Ureter (tissue), 1 donor: ENCODE results near the gene MAPKAPK5. TPM values are rescaled to one million over a fixed set of nuclear protein-coding genes. Genes with fewer than 3 reads are reported as not detected.
"Not testable (repeated sequence)": the region's sequence is repeated elsewhere in the genome, so short reads cannot be mapped to it uniquely, and the experiment has no call there.

ENCODE experiments used
- DNase-seq: peaks from one replicate; pipeline ENCODE4 v3.0.0-alpha.2; 2020; ENCODE audit warnings: low spot score
- total RNA-seq: library from RNA; stranded (reverse); gene quantifications from one replicate; pipeline ENCODE4 v1.2.4, GENCODE V29; 2023
- donor health status: DM: yes; HTN: yes; CAD: no.

The MAPKAPK5 gene
- total RNA-seq, 1 donor from 2014 or later, result 68.3 TPM

DNA sequence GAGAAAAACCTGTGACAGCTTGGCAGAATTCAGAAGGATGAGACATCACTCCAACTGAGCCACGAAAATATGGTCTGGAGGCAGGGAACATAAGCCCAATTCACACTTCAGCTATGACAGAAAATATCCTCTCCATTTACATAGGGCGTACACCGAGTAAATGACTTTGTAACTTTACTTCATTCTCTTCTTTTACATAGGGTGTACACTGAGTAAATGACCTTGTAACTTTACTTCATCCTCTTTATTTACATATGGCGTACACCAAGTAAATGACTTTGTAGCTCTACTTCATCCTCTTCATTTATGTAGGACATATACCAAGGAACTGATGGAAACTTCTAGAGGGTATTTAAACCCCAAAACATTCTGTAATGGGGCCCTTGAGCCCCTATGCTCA lies 14.1 kb upstream of the MAPKAPK5 start:
- DNase-seq, result no peak

DNA sequence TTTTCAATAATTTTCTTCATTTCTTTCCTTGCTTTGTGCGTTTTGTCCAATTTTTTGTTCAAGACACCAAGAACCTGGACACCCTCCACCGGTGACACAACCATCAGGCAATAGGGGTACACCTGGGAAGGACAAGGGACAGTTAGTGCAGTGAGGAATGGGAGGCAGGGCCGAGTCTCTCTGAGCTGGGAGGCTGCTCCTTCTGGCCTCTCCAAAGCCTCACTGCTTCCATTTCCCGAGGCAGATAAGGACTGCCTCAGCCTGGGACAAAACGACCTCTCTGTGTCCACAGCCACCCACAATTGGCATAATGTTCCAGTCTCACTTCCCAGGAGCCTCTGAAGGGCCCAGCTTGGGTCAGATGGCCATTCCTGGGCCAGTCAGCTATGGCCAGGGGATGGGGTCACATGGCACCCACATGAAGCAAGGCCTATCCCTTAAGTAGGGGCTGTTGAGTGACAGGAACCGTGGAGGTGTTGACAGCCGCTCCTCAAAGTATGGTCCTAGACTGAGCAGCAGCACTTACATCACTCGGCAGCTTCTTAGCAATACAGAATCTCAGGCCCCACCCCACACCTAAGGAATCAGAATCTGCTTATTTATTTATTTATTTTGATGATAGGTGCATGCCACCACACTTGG lies 13.6 kb upstream of the MAPKAPK5 start:
- no peak for DNase-seq

DNA sequence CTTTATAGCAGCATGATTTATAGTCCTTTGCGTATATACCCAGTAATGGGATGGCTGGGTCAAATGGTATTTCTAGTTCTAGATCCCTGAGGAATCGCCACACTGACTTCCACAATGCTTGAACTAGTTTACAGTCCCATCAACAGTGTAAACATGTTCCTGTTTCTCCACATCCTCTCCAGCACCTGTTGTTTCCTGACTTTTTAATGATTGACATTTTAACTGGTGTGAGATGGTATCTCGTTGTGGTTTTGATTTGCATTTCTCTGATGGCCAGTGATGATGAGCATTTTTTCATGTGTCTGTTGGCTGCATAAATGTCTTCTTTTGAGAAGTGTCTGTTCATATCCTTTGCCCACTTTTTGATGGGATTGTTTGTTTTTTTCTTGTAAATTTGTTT lies 12.4 kb upstream of the MAPKAPK5 start:
- not testable (repeated sequence) for DNase-seq

DNA sequence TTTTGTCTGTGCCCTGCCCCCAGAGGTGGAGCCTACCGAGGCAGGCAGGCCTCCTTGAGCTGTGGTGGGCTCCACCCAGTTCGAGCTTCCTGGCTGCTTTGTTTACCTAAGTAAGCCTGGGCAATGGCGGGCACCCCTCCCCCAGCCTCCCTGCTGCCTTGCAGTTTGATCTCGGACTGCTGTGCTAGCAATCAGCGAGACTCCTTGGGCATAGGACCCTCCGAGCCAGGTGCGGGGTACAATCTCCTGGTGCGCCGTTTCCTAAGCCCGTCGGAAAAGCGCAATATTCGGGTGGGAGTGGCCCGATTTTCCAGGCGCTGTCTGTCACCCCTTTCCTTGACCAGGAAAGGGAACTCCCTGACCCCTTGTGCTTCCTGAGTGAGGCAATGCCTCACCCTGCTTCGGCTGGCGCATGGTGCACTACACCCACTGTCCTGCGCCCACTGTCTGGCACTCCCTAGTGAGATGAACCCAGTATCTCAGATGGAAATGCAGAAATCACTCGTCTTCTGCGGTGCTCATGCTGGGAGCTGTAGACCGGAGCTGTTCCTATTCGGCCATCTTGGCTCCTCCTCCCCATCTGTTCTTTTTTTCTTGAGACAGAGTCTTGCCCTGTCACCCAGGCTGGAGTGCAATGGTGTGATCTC lies 7.2 kb upstream of the MAPKAPK5 start:
- not testable (repeated sequence) for DNase-seq

DNA sequence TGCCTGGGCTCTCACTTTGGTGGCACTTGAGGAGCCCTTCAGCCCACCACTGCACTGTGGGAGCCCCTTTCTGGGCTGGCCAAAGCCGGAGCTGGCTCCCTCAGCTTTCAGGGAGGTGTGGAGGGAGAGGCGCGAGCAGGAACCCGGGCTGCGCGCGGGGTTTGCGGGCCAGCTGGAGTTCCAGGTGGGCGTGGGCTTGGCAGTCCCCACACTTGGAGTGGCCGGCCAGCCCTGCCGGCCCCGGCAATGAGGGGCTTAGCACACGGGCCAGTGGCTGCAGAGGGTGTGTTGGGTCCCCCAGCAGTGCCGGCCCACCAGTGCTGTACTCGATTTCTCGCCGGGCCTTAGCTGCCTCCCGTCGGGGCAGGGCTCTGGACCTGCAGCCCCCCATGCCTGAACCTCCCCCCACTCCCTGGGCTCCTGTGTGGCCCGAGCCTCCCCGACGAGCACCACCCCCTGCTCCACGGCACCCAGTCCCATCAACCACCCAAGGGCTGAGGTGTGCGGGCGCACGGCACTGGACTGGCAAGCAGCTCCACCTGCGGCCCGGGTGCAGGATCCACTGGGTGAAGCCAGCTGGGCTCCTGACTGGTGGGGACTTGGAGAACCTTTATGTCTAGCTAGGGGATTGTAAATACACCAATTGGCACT lies 6.4 kb upstream of the MAPKAPK5 start:
- DNase-seq, result not testable (repeated sequence)

DNA sequence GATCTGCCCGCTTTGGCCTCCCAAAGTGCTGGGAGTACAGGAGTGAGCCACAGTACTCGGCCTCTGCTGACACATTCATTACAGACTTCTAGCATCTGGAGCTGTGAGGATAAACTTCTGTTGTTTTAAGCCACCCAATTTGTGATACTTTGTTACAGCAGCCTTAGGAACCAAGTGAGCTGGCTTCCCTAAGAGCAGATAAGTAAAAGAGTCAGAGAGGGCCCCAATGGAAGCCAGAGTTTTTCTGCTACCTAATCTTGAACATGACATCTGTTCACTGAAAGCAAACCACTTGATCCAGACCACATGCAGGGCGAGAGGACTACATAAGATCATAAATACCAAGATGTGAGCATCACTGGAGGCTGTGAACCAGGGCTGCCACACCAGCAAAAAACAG lies 3.7 kb upstream of the MAPKAPK5 start:
- no peak for DNase-seq

DNA sequence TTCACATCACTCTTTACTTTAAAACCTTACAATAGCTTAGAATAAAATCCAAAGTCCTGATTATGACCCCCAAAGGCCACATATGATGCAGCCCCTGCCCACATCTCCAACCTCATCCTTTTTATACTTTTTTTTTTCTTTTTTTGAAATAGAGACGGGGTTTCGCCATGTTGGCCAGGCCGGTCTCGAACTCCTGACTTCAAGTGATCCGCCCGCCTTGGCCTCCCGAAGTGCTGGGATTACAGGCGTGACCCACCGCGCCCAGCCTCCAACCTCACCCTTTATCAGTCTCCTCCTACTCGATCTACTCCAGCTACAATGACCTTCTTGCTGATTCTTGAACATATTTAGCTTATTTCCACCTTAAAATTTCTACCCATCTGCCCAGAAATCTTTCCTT lies 1.2 kb upstream of the MAPKAPK5 start:
- no peak for DNase-seq

DNA sequence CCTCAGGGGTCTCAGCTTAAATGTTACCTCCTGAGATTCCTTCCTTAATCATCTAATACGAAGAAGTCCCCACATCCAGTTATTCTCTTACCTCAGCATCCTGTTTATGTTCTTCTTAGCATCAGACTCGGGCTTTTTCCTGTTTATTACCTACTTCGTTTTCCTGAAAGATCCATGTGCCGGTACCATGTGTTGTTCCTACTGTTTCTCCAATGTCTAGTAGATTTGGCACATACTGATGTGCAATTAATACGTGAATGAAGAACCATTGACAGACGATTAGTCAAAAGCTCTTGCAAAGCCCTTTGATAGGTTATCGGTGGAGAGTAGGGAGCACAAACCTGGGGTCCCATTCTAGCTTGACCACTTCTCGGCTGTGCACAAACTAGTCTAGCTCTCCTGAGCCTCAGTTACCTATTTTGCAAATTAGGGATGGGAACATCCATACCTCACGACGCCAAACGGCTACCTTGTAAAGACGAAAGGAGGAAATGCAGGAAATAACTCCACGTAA lies 735 bp upstream of the MAPKAPK5 start:
- no peak for DNase-seq

DNA sequence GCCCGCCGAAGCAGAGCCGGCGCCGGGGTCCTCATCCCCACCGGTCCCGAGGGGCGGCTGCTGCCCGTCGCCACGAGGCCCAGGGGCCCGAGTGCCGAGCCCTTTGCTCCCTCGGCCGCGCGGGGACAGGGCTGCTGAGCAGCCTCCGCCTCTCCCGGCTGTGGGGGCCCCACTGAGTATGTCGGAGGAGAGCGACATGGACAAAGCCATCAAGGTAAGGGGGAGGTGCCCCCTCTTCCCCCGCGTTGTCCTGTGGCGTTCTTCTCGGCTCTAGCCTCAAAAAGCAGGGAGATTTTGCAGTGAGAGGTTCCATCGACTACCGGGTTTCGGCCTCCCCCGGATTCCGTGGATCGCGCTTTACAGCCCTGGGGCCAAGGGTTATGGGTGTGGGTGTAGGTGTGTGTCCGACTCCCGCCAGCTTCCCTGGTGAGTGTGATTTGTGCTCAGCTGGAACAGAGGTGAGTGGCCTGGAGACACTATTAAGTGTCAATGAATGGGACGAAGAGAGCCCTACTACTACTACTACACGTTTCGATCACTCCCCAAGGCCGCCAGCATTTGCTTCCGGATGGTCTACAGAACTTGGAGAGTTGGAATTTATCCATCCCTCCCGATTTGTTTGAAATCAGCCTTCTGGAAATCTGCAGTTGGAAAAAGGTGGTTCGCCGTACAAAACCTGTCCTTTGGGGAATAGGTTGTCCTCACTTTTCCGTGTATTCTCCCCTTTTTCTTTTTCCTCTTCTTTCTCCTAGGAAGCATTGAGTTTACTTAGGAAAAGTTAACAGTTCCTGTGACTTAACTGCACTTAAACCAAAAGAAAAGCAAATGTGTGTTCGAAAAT lies 748 bp downstream of the MAPKAPK5 start:
- no peak for DNase-seq

DNA sequence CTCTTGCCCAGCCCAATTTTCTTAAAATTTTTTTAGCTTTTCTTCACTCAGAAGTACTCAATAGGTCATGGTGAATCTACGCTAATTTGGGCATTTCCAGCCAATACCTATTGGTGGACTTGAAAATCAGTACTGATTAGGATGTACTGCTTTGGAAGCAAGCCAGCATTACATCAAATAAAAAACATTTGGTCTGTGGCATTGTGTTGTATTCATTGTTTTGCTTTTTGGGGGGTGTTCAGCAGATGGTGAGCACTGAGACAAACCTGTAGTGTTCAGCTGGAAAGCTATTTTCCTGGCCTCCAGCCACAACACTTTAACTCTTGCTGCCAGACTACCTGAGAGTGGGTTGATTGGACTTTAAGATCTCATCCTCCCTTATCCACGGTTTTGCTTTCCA lies 4.0 kb downstream of the MAPKAPK5 start:
- DNase-seq, result no peak

DNA sequence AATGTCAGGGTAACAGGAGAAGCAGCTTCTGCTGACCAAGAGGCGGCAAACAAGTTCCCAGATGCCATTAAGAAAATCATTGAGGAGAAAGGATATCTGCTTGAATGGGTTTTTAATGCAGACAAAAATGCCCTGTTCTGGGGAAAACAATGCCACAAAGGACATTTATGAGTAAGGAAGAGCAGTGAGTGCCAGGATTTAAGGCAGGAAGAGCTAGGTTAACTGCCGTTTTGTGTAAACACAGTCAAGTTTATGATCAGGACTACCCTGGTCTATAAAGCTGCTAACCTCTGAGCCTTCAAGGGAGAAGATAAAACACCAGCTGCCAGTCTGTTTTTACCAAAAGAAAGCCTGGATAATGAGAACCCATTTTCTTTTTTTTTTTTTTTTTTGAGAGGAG lies 8.5 kb downstream of the MAPKAPK5 start:
- no peak for DNase-seq

DNA sequence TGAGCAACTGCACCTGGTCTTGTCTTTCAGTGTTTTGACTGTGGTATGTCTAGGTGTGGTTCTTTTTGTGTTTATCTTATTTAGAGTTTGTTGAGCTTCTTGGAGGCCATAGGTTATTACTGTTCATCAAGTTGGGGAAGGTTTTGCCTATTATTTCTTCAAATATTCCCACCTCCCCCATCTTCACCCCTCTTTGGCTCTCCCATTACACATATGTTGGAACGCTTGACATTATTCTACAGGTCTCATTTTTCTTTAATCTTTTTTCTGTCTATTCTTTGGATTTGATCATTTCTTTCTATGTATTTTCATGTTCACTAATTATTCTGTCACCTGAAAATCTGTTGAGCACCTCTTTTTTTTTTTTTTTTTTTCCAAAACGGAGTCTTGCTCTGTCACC lies 16.2 kb downstream of the MAPKAPK5 start:
- no peak for DNase-seq

DNA sequence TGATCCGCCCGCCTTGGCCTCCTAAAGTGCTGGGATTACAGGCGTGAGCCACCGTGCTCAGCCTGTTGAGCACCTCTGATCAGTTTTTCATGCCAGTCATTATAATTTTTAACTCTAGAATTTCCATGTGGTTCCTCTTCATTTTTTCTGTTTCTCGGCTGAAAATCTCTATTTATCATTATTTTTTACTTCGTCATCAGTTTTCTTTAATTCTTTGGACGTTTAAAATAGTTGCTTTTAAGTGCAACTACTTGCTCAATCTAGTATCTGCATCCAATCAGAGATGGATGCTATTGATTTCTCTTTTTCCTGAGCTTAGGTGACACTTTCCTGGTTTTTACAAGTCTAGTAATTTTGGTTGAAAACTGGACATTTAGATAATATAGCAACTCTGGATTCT lies 16.8 kb downstream of the MAPKAPK5 start:
- no peak for DNase-seq

DNA sequence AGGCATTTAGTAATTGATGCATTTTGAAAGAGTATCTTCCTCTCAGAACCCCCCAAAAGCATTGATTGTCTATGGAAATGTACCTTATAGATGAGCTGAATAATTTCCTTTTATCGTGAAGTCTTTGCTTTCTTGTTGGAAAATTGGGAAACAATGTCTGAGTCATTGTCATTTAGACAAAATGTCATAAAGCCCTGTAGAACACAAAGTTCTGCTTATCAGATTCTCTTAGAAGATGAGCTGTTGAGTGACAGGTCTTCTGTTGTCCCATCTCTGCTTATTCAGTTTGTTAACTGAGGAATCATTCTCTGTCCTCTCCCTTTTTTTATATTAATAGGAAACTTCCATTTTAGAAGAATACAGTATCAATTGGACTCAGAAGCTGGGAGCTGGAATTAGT lies 22.9 kb downstream of the MAPKAPK5 start:
- DNase-seq, result no peak

DNA sequence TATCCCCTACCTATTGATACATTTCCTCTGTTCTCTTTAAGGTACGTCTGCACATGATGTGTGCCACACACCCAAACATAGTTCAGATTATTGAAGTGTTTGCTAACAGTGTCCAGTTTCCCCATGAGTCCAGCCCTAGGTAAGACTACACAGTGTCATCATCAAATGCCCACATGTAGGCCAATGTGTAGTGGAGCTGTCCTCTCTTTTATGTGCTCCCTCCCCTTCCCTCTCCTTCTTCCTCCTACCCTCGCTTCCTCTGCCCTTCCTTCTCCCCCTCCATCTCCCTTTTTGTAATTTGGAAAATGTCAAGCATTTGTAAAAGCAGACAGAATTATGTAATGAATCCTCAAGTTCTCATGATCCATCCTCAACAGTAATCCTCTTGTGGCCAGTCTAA lies 25.5 kb downstream of the MAPKAPK5 start:
- DNase-seq, result no peak

DNA sequence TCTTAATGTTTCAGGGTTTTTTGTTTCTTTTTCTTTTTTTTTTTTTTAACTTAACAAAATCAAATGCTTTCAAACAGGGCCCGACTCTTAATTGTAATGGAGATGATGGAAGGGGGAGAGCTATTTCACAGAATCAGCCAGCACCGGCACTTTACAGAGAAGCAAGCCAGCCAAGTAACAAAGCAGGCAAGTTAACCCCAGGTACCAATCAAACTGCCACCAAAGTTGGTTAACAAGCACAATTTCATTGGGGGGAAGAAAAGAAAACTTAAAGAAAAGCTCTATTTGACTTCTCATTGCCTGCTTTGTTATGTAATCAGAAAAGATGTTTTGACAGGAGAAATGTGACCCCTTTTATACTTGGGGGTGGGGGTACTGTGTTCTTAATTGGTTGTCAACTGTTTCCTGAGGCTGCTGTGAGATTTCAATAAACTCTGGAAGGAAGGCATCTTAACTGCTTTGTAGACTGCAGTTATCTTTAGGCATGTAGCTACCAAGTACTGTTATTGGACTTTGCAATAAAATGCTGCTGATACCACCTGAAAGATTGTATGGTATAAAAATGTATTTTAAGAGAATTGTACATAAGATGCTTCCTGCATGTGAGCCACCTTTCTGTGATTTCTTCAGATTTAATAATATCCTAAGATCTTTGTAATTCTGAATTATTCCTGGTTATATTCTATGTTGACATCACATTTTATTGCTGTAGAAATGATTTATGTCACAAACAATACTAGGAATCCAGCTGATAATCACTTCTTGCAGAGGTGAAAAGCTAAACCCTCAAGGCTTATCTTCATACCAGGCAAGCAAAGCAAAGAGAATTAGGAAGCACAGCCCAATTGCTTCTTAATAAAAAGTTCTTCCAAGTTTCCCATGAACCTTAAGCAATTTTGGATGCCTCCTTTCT lies 26.9 kb downstream of the MAPKAPK5 start:
- no peak for DNase-seq

DNA sequence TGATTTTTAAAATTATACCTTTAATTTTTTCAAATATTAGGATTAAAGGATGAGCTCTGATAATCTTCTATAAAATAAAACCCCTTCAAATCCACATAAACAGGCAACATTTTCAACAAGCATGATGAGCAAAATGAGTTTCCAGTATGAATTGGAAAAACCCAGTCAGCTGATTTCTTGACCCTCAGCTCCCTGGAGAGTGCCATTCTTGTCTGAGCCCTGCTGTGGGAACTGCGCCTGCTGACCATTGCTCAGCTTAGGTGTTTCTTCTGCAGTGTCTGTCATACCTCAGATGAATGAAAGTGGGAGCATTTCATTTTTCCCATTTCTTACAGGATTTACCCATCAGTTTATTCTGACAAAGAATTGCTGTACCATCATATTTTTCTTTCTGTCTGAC lies 27.6 kb downstream of the MAPKAPK5 start:
- no peak for DNase-seq

DNA sequence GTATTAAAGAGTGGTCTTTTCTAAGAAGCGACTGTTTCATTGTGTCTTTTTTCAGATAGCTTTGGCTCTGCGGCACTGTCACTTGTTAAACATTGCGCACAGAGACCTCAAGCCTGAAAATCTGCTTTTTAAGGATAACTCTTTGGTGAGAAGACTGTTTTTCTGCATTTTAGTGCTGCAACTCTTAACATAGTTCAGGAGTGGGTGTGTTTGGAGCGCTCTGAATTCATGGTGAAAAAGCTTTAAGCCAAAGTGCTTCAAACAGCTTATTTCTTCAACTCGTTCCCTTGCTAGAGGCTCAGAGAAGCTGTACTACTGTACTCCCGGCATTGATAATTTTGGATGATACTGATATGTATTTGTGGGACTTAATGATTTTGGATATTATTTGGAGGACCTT lies 28.2 kb downstream of the MAPKAPK5 start:
- no peak for DNase-seq

DNA sequence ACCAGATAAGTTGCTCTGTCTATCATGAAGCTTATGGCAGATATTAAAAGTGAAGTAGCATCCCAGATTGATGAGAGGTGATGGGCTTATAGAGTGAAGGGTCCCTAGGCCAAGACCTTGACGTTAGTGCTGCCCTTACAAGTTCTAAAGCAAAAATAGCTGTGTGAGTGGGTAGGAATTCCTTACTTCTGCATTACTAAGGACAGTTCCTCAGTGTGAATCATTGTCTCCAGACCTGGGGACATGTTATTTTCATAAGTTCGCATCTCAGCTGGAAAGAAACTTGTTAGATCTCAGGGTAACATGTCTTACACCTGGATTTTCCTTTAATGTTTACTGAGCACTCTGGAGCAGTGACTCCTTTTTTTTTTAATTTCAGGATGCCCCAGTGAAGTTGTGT lies 28.7 kb downstream of the MAPKAPK5 start:
- no peak for DNase-seq

DNA sequence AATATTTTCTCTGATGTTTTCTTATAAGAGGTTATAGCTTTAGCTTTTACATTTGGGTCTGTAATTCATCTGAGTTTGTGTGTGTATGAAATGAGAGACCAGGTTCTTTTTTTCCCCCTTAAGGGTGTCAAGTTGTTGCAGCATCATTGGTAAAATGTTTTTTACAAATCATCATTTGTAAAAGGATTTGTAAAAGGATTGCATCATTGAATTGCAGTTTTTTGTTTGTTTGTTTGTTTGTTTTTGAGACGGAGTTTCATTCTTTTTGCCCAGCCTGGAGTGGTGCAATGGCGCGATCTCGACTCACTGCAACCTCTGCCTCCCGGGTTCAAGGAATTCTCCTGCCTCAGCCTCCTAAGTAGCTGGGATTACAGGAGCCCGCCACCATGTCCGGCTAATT lies 31.1 kb downstream of the MAPKAPK5 start:
- DNase-seq, result no peak

DNA sequence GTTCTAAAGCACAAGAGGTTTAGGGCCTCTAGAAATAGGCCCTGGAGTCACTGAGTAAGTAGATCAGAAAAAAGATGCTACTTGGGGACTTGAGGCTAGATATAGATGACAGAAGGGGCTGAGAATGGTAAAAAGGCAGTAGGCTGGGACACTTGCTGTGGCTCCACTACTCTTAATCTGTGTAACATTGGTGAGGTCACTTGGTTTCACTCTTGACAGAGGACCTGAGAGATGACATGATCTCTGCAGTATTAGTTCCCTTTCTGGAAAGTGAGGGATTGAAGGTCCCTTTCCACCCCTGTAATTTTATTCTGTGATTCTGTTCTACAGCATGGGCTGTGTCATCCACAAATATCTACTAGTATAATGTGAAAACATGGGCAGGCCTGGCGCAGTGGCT lies 39.7 kb downstream of the MAPKAPK5 start:
- no peak for DNase-seq
